ENCODE results near the gene BSX.

- TF ChIP-seq CTCF (IDR thresholded peaks at IDR 0.05) (no peak), POLR2A (IDR thresholded peaks at IDR 0.05) (no peak)
Observed at GRCh38 chr11:122995526-122995925, 13.9 kb upstream of the BSX start.

All from prostate gland (tissue), 2 donors.